Activated CD4-positive, alpha-beta T cell treated with anti-CD3 and anti-CD28 coated beads for 36 hours (primary cell): ENCODE results near the gene PTCSC3. TPM values are rescaled to one million over a fixed set of nuclear protein-coding genes. Genes with fewer than 3 reads are reported as not detected.
A peak's percentile ranks its signal among the peaks of the same experiment; 100 is the strongest.

Source experiments
- ATAC-seq: fragments of 200-7000 bp; cut with Tn5 transposase; one replicate; pipeline ENCODE4 v1.10.0; 2021; ENCODE audit warnings: mild to moderate bottlenecking, moderate library complexity
- CTCF ChIA-PET: fragments of 350-600 bp; sonication (Branson Sonifier 250); formaldehyde crosslinking; loops from one replicate; lab custom pipeline; 2021; ENCODE audit warnings: antibody characterized with exemption; lab: Charles Lee
- POLR2A ChIA-PET: fragments of 350-600 bp; sonication (Branson Sonifier 250); formaldehyde crosslinking; loops from one replicate; lab custom pipeline; 2021; ENCODE audit warnings: antibody characterized with exemption, inconsistent platforms; lab: Charles Lee
- DNase-seq: peaks from one replicate; pipeline ENCODE4 v3.0.0-alpha.2; 2020
- H3K27ac Mint-ChIP-seq: one replicate; pipeline ENCODE4 v1.8.0; 2021; ENCODE audit warnings: mixed read lengths
- H3K27me3 Mint-ChIP-seq: one replicate; pipeline ENCODE4 v1.8.0; 2021; ENCODE audit warnings: mixed read lengths
- H3K36me3 Mint-ChIP-seq: one replicate; pipeline ENCODE4 v1.8.0; 2021; ENCODE audit warnings: low read depth, mixed read lengths
- H3K4me1 Mint-ChIP-seq: one replicate; pipeline ENCODE4 v1.8.0; 2021; ENCODE audit warnings: mixed read lengths
- H3K4me3 Mint-ChIP-seq: one replicate; pipeline ENCODE4 v1.8.0; 2021; ENCODE audit warnings: mild to moderate bottlenecking, moderate library complexity, mixed read lengths
- H3K9me3 Mint-ChIP-seq: one replicate; pipeline ENCODE4 v1.8.0; 2021; ENCODE audit warnings: low read depth, mixed read lengths
- intact Hi-C, 2 experiments: fragments of 100-400 bp; cut with DNase I in 1 of 2; cut with micrococcal nuclease in 1 of 2; formaldehyde crosslinking; loops; one replicate each; pipeline versions ENCODE4 v1.14.2 to v1.15.1; 2022 to 2024; cut with DNase I, micrococcal nuclease
- total RNA-seq, 2 experiments: library from RNA; stranded (reverse); gene quantifications; one replicate each; pipeline ENCODE4 v1.2.3, GENCODE V29; 2021

The PTCSC3 gene
- not detected for total RNA-seq

- Mint-ChIP-seq H3K27ac (no peak within 1 kb of the TSS), H3K27me3 (peaks cover 15% of the 10 kb centered on the region), H3K4me1 (no peaks in the 10 kb centered on the region), H3K4me3 (no peak within 1 kb of the TSS), H3K36me3 (no peaks in the 10 kb centered on the region), H3K9me3 (no peaks in the 10 kb centered on the region)
- CTCF ChIA-PET = no interaction called here
- DNase-seq (no peak), ATAC-seq (no peak)
- intact Hi-C loops = no loop called here
- POLR2A ChIA-PET = no interaction called here
Observed at GRCh38 chr14:36176524-36176923, at the start of gene PTCSC3. TSS of gene PTCSC3 (minus strand) at chr14:36176722.

GRCh38 chr14:36226164-36226563, 49.6 kb upstream of the PTCSC3 start:
- Mint-ChIP-seq H3K9me3 (no peaks in the 10 kb centered on the region), H3K4me1 (no peaks in the 10 kb centered on the region), H3K27ac (no peak overlapping the region), H3K4me3 (no peak overlapping the region), H3K27me3 (peaks cover 9% of the 10 kb centered on the region), H3K36me3 (no peaks in the 10 kb centered on the region)
- intact Hi-C loops = no loop called here
- ATAC-seq = no peak
- DNase-seq = no peak
- ChIA-PET CTCF (no interaction called here), POLR2A (no interaction called here)

GRCh38 chr14:36224176-36224575, 47.7 kb upstream of the PTCSC3 start:
- ChIA-PET CTCF (no interaction called here), POLR2A (no interaction called here)
- no peaks in the 10 kb centered on the region for H3K9me3 Mint-ChIP-seq
- H3K4me3 Mint-ChIP-seq = no peak overlapping the region
- intact Hi-C loops = no loop called here
- peaks cover 8% of the 10 kb centered on the region for H3K27me3 Mint-ChIP-seq
- H3K36me3 Mint-ChIP-seq = no peaks in the 10 kb centered on the region
- ATAC-seq = no peak
- H3K4me1 Mint-ChIP-seq = no peaks in the 10 kb centered on the region
- H3K27ac Mint-ChIP-seq = no peak overlapping the region
- DNase-seq = no peak

GRCh38 chr14:36223558-36223957, 47.0 kb upstream of the PTCSC3 start:
- H3K4me3 Mint-ChIP-seq = no peak overlapping the region
- intact Hi-C loops = no loop called here
- no peak for ATAC-seq
- ChIA-PET POLR2A (no interaction called here), CTCF (no interaction called here)
- no peaks in the 10 kb centered on the region for H3K9me3 Mint-ChIP-seq
- DNase-seq = no peak
- no peak overlapping the region for H3K27ac Mint-ChIP-seq
- H3K4me1 Mint-ChIP-seq = no peaks in the 10 kb centered on the region
- no peaks in the 10 kb centered on the region for H3K36me3 Mint-ChIP-seq
- peaks cover 8% of the 10 kb centered on the region for H3K27me3 Mint-ChIP-seq

GRCh38 chr14:36222952-36223468, 46.5 kb upstream of the PTCSC3 start:
- Mint-ChIP-seq H3K4me3 (no peak overlapping the region), H3K9me3 (no peaks in the 10 kb centered on the region), H3K4me1 (no peaks in the 10 kb centered on the region), H3K27ac (no peak overlapping the region), H3K36me3 (no peaks in the 10 kb centered on the region), H3K27me3 (peaks cover 7% of the 10 kb centered on the region)
- no peak for DNase-seq
- ATAC-seq = no peak
- ChIA-PET POLR2A (no interaction called here), CTCF (no interaction called here)
- intact Hi-C loops = no loop called here

- Mint-ChIP-seq H3K27me3 (peaks cover 8% of the 10 kb centered on the region), H3K4me1 (peaks cover 5% of the 10 kb centered on the region), H3K36me3 (no peaks in the 10 kb centered on the region), H3K4me3 (no peak overlapping the region), H3K9me3 (no peaks in the 10 kb centered on the region), H3K27ac (no peak overlapping the region)
- DNase-seq (no peak), ATAC-seq (no peak)
- CTCF ChIA-PET = no interaction called here
- intact Hi-C loops = no loop called here
- POLR2A ChIA-PET = no interaction called here
Observed at GRCh38 chr14:36222337-36222736, 45.8 kb upstream of the PTCSC3 start.

- H3K4me3 Mint-ChIP-seq = no peak overlapping the region
- no peak for ATAC-seq
- no peaks in the 10 kb centered on the region for H3K36me3 Mint-ChIP-seq
- no peaks in the 10 kb centered on the region for H3K9me3 Mint-ChIP-seq
- DNase-seq = no peak
- CTCF ChIA-PET = no interaction called here
- POLR2A ChIA-PET = interaction anchor here (0.6 kb wide), 1 partner anchor 8 kb away, joined by 3 read pairs; no protein-coding TSS in a partner anchor
- intact Hi-C loops = no loop called here
- no peak overlapping the region for H3K27ac Mint-ChIP-seq
- H3K4me1 Mint-ChIP-seq = peaks cover 10% of the 10 kb centered on the region
- peaks cover 16% of the 10 kb centered on the region for H3K27me3 Mint-ChIP-seq
Observed at GRCh38 chr14:36221112-36221511, 44.6 kb upstream of the PTCSC3 start.

GRCh38 chr14:36217732-36218131, 41.2 kb upstream of the PTCSC3 start:
- Mint-ChIP-seq H3K9me3 (no peaks in the 10 kb centered on the region), H3K4me3 (no peak overlapping the region), H3K27me3 (peaks cover 26% of the 10 kb centered on the region), H3K4me1 (peaks cover 15% of the 10 kb centered on the region), H3K27ac (no peak overlapping the region), H3K36me3 (no peaks in the 10 kb centered on the region)
- ChIA-PET CTCF (no interaction called here), POLR2A (no interaction called here)
- DNase-seq (no peak), ATAC-seq (peak; percentile 65)
- intact Hi-C loops = no loop called here

GRCh38 chr14:36217027-36217426, 40.5 kb upstream of the PTCSC3 start:
- Mint-ChIP-seq H3K4me1 (peaks cover 21% of the 10 kb centered on the region), H3K4me3 (no peak overlapping the region), H3K36me3 (no peaks in the 10 kb centered on the region), H3K27ac (no peak overlapping the region), H3K27me3 (peaks cover 26% of the 10 kb centered on the region), H3K9me3 (no peaks in the 10 kb centered on the region)
- ChIA-PET CTCF (interaction anchor here (1.2 kb wide), 1 partner anchor 157 kb away, joined by 5 read pairs; no protein-coding TSS in a partner anchor), POLR2A (no interaction called here)
- DNase-seq (no peak), ATAC-seq (no peak)
- intact Hi-C loops = no loop called here

GRCh38 chr14:36215217-36215598, 38.7 kb upstream of the PTCSC3 start:
- ChIA-PET CTCF (interaction anchor here (0.5 kb wide), 1 partner anchor 754 kb away, joined by 3 read pairs; no protein-coding TSS in a partner anchor), POLR2A (no interaction called here)
- peaks cover 22% of the 10 kb centered on the region for H3K4me1 Mint-ChIP-seq
- intact Hi-C loops = no loop called here
- no peak overlapping the region for H3K27ac Mint-ChIP-seq
- H3K36me3 Mint-ChIP-seq = no peaks in the 10 kb centered on the region
- H3K4me3 Mint-ChIP-seq = no peak overlapping the region
- ATAC-seq = no peak
- no peaks in the 10 kb centered on the region for H3K9me3 Mint-ChIP-seq
- DNase-seq = no peak
- H3K27me3 Mint-ChIP-seq = peaks cover 25% of the 10 kb centered on the region

GRCh38 chr14:36214476-36215216, 38.1 kb upstream of the PTCSC3 start:
- Mint-ChIP-seq H3K36me3 (no peaks in the 10 kb centered on the region), H3K27ac (no peak overlapping the region), H3K27me3 (peaks cover 25% of the 10 kb centered on the region), H3K4me3 (no peak overlapping the region), H3K4me1 (peaks cover 22% of the 10 kb centered on the region), H3K9me3 (no peaks in the 10 kb centered on the region)
- DNase-seq (no peak), ATAC-seq (no peak)
- CTCF ChIA-PET = interaction anchor here (0.5 kb wide), 1 partner anchor 753 kb away, joined by 3 read pairs; no protein-coding TSS in a partner anchor
- intact Hi-C loops = loop anchor here in 1 of 2 experiments (5.0 kb wide), 1 partner anchor 103 kb away; no protein-coding TSS in a partner anchor
- POLR2A ChIA-PET = no interaction called here

- ChIA-PET CTCF (interaction anchor here (1.3 kb wide), 2 partner anchors 45 to 143 kb away, joined by 3 read pairs; no protein-coding TSS in a partner anchor), POLR2A (interaction anchor here (0.6 kb wide), 1 partner anchor 8 kb away, joined by 3 read pairs; no protein-coding TSS in a partner anchor)
- no peaks in the 10 kb centered on the region for H3K36me3 Mint-ChIP-seq
- H3K4me1 Mint-ChIP-seq = peaks cover 22% of the 10 kb centered on the region
- no peaks in the 10 kb centered on the region for H3K9me3 Mint-ChIP-seq
- intact Hi-C loops = loop anchor here in 1 of 2 experiments (5.0 kb wide), 1 partner anchor 104 kb away; no protein-coding TSS in a partner anchor
- ATAC-seq (no peak), DNase-seq (no peak)
- no peak overlapping the region for H3K4me3 Mint-ChIP-seq
- H3K27me3 Mint-ChIP-seq = peaks cover 21% of the 10 kb centered on the region
- no peak overlapping the region for H3K27ac Mint-ChIP-seq
Observed at GRCh38 chr14:36212987-36213386, 36.5 kb upstream of the PTCSC3 start.
